Gastrocnemius medialis (tissue), 4 donors: Measurements from ENCODE around the gene NTNG1. TPM values are rescaled to one million over a fixed set of nuclear protein-coding genes. Genes with fewer than 3 reads are reported as not detected.

Experiments used
- ATAC-seq, 2 donors: fragments of 150-250 bp; one replicate each; pipeline ENCODE4 v1.9.1; 2016
- DNase-seq, 2 donors: peaks; one replicate each; pipeline ENCODE4 v3.0.0-alpha.2; 2019
- H3K27ac ChIP-seq, 4 donors: fragments of 200-600 bp; sonication (generic); 1 replicate in 1 of 4; 2 replicates in 3 of 4; pipeline ENCODE4 v1.5.1; 2016 to 2018; ENCODE audit warnings: mild to moderate bottlenecking in 2 of 4, moderate library complexity in 1 of 4
- H3K27me3 ChIP-seq, 3 donors: fragments of 200-600 bp; sonication (generic) in 2 of 3; 1 replicate in 1 of 3; 2 replicates in 2 of 3; pipeline versions ENCODE4 v1.5.1 to v1.6.0; 2016 to 2019; ENCODE audit warnings: mild to moderate bottlenecking in 1 of 3, moderate library complexity in 1 of 3
- H3K36me3 ChIP-seq, 2 donors: fragments of 200-600 bp; sonication (generic) in 1 of 2; one replicate each; pipeline ENCODE4 v1.5.1; 2017 to 2018
- H3K4me1 ChIP-seq, 2 donors: fragments of 200-600 bp; sonication (generic) in 1 of 2; one replicate each; pipeline ENCODE4 v1.5.1; 2016 to 2017; ENCODE audit warnings: mild to moderate bottlenecking in 2 of 2
- H3K4me3 ChIP-seq, 4 donors: fragments of 200-600 bp; sonication (generic) in 3 of 4; 1 replicate in 1 of 4; 2 replicates in 3 of 4; pipeline ENCODE4 v1.5.1; 2016 to 2019; ENCODE audit warnings: mild to moderate bottlenecking in 2 of 4
- H3K9me3 ChIP-seq, 3 donors: fragments of 200-600 bp; sonication (generic) in 2 of 3; 1 replicate in 1 of 3; 2 replicates in 2 of 3; pipeline ENCODE4 v1.5.1; 2016 to 2019
- CTCF ChIP-seq, 5 experiments: fragments of 450-650 bp in 3 of 5; fragments of 200-600 bp in 2 of 5; sonication (generic) in 2 of 5; IDR thresholded peaks in 4 of 5; conservative IDR thresholded peaks in 1 of 5; 1 replicate in 4 of 5; 2 replicates in 1 of 5; pipeline ENCODE4 v1.5.1; 2016 to 2019; ENCODE audit warnings: antibody characterized with exemption in 5 of 5, mild to moderate bottlenecking in 3 of 5, moderate library complexity in 3 of 5
- POLR2A ChIP-seq, 2 donors: fragments of 450-650 bp; IDR thresholded peaks; one replicate each; pipeline ENCODE4 v1.6.1; 2017; ENCODE audit warnings: antibody characterized with exemption in 2 of 2, mild to moderate bottlenecking in 2 of 2, moderate library complexity in 2 of 2
- in situ Hi-C, 4 donors: fragments of 200-750 bp; cut with MboI; loops; one replicate each; pipeline versions ENCODE4 v1.15.0 to v1.8.0; 2017; ENCODE audit warnings: low sequenced_read_pairs in 4 of 4
- intact Hi-C: fragments of 100-400 bp; cut with DNase I; formaldehyde crosslinking; loops from one replicate; pipeline ENCODE4 v1.15.1; 2023; ENCODE audit warnings: low total_unique reads
- total RNA-seq, 4 donors: library from RNA; depleted of rRNA; stranded (reverse); fragments of >200 nt; gene quantifications; one replicate each; pipeline versions ENCODE4 v1.1.0 to v1.2.3, GENCODE V29; 2016

NTNG1 gene
- total RNA-seq, 4 donors from 2014 or later: not detected

- Histone ChIP-seq H3K27me3 (no peaks in the 10 kb centered on the region), H3K4me3 (no peak overlapping the region), H3K4me1 (no peaks in the 10 kb centered on the region), H3K9me3 (no peaks in the 10 kb centered on the region), H3K27ac (no peak overlapping the region), H3K36me3 (no peaks in the 10 kb centered on the region)
- TF ChIP-seq CTCF (IDR thresholded peaks at IDR 0.05 in 4 of 5, conservative IDR thresholded peaks at IDR 0.05 in 1 of 5) (no peak), POLR2A (IDR thresholded peaks at IDR 0.05) (no peak)
- ATAC-seq (no peak), DNase-seq (no peak)
- in situ Hi-C loops: no loop called here
- intact Hi-C loops: no loop called here
Measured at GRCh38 chr1:107098961-107099360, 41.9 kb upstream of the NTNG1 start.

- Histone ChIP-seq H3K36me3 (no peaks in the 10 kb centered on the region), H3K4me1 (no peaks in the 10 kb centered on the region), H3K9me3 (no peaks in the 10 kb centered on the region), H3K27me3 (no peaks in the 10 kb centered on the region), H3K4me3 (no peak overlapping the region), H3K27ac (no peak overlapping the region)
- TF ChIP-seq POLR2A (IDR thresholded peaks at IDR 0.05) (no peak), CTCF (IDR thresholded peaks at IDR 0.05 in 4 of 5, conservative IDR thresholded peaks at IDR 0.05 in 1 of 5) (no peak)
- ATAC-seq (no peak), DNase-seq (no peak)
- intact Hi-C loops: no loop called here
- in situ Hi-C loops: no loop called here
Measured at GRCh38 chr1:107100331-107100984, 40.4 kb upstream of the NTNG1 start.

GRCh38 chr1:107105914-107106313, 34.9 kb upstream of the NTNG1 start:
- Histone ChIP-seq H3K4me1 (no peaks in the 10 kb centered on the region), H3K27ac (no peak overlapping the region), H3K9me3 (no peaks in the 10 kb centered on the region), H3K27me3 (no peaks in the 10 kb centered on the region), H3K36me3 (no peaks in the 10 kb centered on the region), H3K4me3 (no peak overlapping the region)
- in situ Hi-C loops: no loop called here
- no peak for ATAC-seq
- DNase-seq: no peak
- TF ChIP-seq CTCF (IDR thresholded peaks at IDR 0.05 in 4 of 5, conservative IDR thresholded peaks at IDR 0.05 in 1 of 5) (no peak), POLR2A (IDR thresholded peaks at IDR 0.05) (no peak)
- intact Hi-C loops: no loop called here

GRCh38 chr1:107110326-107110725, 30.5 kb upstream of the NTNG1 start:
- DNase-seq: no peak
- Histone ChIP-seq H3K4me3 (no peak overlapping the region), H3K27me3 (no peaks in the 10 kb centered on the region), H3K9me3 (no peaks in the 10 kb centered on the region), H3K4me1 (no peaks in the 10 kb centered on the region), H3K36me3 (no peaks in the 10 kb centered on the region), H3K27ac (no peak overlapping the region)
- in situ Hi-C loops: no loop called here
- intact Hi-C loops: no loop called here
- no peak for ATAC-seq
- no peak for TF ChIP-seq POLR2A (IDR thresholded peaks at IDR 0.05)
- no peak for TF ChIP-seq CTCF (IDR thresholded peaks at IDR 0.05 in 4 of 5, conservative IDR thresholded peaks at IDR 0.05 in 1 of 5)

- Histone ChIP-seq H3K36me3 (no peaks in the 10 kb centered on the region), H3K4me3 (no peak overlapping the region), H3K27ac (no peak overlapping the region), H3K27me3 (no peaks in the 10 kb centered on the region), H3K9me3 (no peaks in the 10 kb centered on the region), H3K4me1 (no peaks in the 10 kb centered on the region)
- intact Hi-C loops: no loop called here
- ATAC-seq (no peak), DNase-seq (no peak)
- in situ Hi-C loops: no loop called here
- TF ChIP-seq POLR2A (IDR thresholded peaks at IDR 0.05): no peak
- TF ChIP-seq CTCF (IDR thresholded peaks at IDR 0.05 in 4 of 5, conservative IDR thresholded peaks at IDR 0.05 in 1 of 5): no peak
Measured at GRCh38 chr1:107116306-107116790, 24.5 kb upstream of the NTNG1 start.
